Left kidney (tissue), 2 donors: Measurements from ENCODE around the gene IGF1R. TPM values are rescaled to one million over a fixed set of nuclear protein-coding genes. Genes with fewer than 3 reads are reported as not detected.

Source experiments
- DNase-seq: peaks from one replicate; pipeline ENCODE4 v3.0.0-alpha.2; 2013
- polyA plus RNA-seq: library from polyadenylated mRNA; unstranded; fragments of 120-200 nt; gene quantifications from one replicate; pipeline ENCODE4 v1.2.1, GENCODE V29; 2013; ENCODE audit not compliant: insufficient read length

Gene IGF1R
- polyA plus RNA-seq, 1 donor = 63.9 TPM

DNA sequence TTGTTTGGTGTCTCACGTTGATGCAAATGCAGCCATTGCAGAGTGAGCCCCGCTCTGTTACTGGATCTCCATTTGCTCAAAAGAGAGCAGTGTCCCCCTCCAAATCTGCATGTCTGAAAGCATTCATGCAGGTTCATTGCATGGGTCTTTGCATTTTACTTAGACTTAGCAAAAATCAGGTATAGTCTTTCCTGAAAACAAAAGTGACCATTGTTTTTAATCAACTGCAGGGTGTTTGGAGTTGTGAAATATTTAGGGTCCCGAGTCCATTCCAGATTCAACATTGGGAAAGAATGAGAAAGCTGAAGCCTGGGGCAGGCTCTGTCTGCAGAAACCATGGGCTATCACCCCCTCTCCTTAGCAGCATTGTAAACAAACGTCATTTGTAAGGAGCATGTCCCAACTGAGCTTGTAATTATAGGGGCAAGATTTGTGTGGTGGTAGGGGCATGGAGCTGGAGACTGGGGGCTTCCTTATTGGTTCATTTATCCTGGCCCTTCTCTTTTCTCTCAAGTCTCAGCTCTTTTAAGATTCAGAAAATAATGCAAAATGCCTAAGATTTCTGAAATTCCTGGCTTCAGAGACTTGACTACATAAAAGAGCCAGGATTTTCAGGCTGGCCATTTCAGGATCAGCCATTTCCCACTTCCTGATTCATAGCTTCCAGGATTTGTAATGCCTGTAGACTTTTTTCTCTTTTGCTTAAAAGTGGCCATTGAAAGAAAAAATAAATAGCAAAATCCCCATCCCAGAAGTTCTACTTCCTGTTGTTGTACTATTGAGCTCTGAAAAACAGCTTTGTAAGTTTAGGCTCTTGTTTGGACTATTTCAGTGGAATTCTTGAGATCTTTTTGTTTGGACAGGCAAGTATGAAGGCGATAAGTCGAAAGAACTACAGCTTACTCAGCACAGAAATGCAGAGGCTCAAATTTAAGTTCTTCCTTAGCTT, 23.0 kb downstream of the IGF1R start:
- no peak for DNase-seq

DNA sequence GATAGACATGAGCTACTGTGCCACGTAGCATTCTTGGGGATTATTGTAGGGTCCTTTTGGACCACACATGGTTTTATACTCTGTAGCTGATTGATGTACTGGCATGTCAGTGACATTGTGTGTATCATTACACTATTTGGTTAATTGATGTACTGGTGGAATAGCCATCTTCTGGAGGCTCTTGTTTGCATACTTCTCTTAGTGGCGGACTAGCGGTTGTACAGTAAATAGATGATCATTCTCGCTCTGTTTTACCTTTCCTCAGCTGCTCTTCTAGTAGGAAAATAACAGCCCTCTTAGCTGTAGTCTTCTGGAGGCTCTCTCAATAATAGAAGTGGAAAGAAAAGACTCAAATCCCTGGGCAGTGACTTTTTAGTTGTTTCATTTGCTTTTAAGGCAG, 24.8 kb downstream of the IGF1R start:
- DNase-seq = no peak

DNA sequence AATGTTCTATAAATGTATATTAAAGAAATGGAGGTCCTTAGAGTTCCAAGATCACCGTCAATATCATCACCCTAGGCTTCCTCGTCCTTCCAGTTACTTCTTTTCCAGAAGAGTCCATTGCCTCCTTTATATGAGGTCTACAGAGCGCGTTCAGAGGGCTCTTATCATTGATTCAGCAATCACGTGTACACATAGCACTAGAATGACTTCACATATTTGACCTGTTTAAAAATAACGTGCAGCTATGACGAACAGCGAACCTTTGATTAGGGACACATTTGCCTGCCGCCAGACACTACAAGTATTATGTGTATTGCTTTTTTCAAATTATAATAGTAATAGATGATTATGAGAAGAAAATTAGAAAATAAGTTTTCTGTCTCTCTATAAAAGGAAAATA, 26.0 kb downstream of the IGF1R start:
- no peak for DNase-seq

DNA sequence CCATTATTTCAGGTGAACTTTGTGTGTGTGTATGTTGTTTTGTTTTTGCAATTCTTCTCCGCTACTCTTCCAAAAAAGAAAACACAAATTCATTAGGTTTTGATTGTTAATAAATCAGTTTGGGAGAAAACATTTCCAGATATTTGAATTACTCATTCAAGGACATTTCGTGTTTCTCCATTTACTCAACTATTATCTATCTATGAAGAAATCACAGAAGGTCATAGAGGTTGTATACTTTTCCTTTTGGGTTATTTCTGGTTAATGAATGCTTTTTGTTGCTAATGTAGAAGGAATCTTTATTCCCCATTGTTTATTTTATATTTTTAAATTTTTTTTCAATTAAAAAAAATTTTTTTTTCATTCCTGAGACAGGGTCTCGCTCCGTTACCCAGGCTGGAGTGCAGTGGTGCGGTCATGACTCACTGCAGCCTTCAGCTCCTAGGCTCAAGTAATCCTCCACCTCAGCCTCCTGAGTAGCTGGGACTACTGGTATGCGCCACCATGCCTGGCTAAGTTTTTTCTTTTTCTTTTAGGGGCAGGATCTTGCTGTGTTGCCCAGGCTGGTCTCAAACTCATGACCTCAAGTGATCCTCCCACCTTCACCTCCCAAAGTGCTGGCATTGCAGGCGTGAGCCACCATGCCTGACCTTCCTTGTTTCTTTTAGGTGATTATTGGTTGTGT, 28.4 kb downstream of the IGF1R start:
- DNase-seq = no peak

DNA sequence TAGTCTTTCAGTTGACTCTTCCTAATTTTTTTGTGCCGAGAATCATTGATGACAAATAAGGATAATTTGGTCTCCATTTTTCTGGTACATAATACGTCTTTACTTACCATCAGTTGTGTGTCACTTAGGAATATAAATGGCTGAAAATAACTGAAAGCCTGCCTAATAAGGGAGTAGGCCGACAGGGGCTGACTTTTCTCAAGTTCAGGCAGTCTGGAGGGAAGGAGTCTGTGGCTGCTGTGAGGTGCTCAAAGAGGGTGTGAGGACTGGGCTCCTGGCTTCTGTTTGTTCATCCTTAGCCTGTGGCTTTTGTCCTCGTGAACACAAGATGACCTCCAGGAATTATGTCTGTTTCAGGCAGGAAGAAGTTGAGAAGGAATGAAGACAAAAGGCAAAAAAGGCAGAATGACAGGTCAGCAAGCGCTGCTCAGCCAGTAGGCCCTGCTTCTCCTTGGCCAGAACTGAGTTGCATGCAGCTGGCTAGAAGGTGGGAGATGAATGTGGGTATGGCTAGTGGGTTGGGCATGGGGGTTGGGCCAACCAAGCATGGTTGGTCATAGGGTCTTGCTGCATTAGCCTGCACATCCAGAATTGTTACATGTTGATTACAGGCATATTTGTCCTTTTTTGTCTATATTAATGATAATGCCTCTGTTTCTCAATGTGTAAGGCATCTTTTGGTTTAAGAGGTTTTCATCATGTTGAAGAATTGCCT, 29.2 kb downstream of the IGF1R start:
- no peak for DNase-seq

DNA sequence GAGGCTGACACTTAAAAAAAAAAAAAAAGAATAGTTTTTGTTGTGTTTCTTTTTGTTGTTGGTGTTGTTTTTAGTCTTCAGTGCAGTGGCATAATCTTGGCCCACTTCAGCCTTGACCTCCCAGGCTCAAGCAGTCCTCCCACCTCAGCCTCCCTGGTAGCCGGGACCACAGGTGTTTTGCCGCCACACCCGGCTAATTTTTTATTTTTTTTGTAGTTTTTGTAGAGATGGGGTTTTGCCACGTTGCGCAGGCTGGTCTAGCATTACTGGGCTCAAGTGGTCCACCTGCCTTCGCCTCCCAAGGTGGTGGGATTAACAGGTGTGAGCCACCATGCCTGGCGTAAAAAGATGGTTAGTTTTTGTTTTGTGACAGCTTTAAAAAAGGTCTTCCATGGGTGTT, 30.1 kb downstream of the IGF1R start:
- DNase-seq = no peak

DNA sequence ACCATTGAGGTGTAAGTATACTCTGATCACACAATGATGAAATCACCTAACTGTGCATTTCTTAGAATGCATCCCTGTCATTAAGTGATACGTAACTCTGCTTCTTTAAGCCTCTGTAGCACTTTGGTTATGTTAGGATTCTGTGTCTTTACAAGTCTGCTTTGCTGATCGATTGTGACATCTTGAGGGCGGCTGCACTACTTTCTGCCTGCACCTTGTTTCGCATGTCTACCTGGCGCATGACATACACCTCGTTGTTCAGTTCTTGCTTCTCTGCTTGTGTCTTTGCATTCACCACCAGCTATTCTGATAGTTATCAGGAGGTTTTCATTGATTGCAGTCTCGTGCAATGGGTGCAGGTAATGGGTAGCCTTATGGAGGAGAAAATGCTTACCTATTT, 32.7 kb downstream of the IGF1R start:
- DNase-seq = no peak

DNA sequence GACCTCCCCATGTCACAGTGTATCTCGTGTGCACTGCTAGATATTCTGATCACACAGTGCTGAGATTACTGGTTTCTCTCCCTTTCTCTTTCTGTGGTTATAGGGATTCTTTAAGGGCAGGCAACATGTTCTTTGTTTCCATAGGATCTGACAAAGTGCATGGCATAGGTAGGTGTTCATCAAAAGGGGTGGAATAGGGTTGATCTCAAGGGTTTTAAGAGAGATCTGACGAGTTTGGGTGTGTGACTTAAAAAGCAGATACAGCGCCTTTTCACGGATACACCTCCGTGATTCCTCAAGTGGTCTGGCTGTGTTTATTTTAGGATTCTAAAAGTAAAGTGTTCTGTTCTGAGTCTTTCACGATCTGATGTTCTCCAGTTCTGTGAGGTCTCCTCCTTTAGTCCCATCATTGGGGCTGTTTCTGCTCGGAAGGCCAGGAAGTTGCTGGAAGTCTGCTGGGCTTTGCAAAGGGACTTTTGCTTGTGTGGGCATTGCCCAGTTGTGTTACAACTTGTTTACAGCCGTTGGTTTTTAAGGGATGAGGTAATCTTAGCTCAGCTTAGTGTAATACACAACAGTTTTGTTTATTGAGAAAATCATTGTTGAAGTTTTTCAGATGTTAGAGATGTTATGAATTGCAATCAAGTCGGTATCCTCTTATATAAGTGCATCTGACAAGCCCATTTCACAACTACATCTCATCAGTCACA, 34.8 kb downstream of the IGF1R start:
- no peak for DNase-seq

DNA sequence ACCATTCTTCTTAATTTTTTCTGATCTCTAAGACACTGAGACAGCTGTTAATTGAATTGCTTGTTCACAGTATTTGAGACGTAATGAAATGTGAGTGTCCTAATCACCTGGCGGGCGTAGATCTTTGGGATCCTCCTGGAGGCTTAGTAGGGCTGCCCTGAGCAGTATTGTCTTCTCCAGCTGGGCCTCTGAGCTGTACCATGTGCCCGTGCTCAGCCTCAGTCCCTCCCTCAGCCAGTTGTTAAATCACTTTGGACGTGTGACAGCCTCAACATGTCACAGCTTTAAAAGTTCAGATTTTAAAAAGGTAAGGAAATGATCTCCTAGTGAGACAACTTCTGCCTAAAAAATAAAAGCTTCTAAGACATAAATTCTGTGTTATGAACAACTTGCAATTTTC, 35.5 kb downstream of the IGF1R start:
- DNase-seq = no peak

DNA sequence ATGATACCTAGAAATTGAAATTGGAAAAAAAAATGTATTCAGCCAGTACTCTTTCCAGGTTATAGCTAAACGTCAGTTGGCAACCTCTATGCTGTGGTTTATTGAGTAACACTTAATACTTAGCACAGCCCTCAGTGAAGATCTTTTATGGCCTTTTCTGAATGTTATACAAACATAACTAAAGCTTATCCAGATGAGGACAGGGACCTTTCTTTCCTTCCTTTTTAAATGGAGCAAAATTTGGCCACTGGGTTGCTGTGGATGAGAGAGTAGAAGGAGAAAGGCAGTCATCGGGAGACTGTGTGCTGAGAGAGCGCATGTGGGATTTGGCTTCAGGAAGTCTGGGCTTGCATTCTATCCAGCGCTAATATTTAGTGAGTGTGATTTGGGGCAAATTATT, 36.1 kb downstream of the IGF1R start:
- no peak for DNase-seq

DNA sequence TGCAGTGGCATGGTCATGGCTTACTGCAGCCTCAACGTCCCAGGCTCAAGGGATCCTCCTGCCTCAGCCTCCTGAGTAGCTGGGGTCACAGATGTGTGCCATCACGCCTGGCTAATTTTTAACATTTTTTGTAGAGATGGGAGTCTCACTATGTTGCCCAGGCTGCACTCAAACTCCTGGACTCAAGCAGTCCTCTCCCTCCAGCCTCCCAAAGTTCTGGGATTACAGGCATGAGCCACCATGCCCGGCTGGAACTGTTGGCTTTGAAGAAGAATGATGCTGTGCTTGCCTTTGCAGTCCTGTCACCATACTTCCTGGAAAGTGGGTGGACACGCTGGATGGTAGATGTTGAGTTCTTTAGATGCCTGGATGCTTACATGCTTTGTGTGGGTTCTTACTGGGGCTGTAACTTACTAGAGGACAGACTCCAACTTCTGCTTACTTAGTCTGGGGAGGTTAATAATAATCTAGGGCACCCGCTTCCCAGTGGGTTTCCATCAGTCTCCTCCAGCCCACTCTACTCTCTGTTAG, 36.7 kb downstream of the IGF1R start:
- no peak for DNase-seq

DNA sequence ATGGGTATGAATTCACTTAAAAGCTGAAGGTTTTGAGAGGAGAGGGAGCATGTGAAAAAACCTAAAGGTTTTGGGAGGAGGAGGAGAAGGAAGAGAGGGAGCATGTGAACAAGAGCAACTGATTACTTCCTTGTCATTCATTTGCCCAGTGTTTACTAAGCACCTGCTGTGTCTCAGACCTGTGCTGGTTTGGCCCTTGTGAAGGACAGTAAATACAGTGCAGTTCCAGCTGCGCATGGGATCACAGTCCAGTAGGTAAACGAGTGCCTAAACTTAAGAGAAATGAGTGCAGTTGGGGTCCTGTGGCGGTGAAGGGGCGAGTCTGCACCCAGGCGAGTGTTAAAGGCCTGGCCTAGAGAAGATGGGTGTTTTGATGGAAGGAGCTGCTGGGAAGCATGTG, 38.6 kb downstream of the IGF1R start:
- no peak for DNase-seq

DNA sequence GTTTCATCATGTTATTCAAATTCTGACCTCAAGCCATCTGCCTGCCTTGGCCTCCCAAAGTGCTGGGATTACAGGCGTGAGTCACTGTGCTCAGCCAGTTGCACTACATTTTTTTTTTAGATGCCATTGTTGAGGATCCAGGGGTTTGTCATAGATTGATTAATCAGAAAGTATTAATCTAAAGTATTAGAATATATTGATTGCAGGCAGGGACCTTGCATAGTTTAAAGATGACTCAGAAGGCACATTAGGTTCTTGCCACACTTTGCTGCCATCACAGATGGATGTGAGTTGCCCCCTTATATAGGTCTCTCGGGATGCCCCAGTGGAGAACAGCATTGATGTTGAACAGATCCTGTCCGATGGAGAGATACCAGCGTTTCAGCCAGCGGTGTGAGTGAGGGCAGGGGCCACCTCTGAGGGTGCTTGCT, 41.1 kb downstream of the IGF1R start:
- DNase-seq = no peak

DNA sequence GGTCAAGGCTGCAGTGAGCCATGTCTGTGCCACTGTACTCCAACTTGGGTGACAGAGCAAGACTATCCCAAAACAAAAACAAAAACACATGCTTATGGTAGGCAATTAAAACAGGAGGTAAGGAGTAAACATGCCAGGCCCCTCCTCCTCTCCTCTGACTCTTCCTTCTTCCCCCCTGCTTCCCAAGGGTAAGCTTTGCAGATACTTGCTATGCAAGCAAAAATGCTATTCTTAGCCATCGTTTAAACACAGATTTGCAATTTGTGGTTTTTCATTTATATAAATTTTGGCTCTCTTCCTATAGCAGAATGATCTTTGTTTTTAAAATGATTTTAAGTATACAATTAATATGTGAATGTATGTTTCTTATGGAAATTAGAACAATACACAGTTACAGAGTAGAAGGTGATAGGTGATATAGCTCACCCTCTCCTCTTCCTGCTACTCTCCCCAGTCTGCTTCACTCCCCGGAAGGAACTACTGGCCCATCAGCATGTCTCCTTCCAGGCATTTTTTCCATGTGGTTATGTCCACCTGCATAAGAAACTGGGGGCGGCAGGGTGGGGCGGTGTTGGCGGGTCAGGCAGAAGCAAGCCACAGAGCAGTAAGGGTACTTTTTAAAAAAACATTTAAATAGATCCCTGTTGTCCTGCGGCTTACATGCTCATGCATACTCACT, 42.1 kb downstream of the IGF1R start:
- DNase-seq = no peak

DNA sequence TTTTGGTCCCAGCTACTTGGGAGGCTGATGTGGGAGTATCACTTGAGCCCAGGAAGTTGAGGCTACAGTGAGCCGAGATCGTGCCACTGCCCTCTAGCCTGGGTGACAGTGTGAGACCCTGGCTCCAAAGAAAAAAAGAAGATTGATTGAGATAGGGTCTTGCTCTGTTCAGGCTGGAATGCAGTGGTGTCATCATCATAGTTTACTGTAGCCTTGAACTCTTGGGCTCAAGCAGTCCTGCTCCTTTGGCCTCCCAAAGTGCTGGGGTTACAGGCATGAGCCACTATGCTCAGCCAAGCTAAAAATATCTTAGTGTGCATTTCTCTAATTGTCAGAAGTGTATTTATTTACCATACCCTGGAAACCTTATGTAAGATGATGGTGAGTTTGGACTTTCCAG, 43.9 kb downstream of the IGF1R start:
- DNase-seq = no peak

DNA sequence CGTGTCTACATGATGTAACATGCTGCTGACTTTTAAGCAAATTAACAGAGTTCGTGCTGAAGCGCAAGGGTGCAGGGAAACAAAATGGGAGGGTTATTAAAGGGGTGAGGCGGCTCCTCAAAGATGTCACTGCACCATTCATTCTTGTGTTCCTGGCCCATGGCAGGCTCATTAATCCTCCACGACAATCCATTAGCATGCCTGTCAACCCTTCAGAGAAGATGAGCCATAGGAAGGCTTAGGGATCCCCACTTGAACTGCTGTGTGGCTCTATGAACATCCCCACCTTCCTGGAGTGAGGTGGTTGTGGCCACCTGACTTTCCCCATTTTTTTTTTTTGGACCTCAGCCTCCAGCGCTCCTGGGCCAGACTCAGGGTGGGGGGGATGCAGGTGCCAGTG, 45.8 kb downstream of the IGF1R start:
- DNase-seq = no peak

DNA sequence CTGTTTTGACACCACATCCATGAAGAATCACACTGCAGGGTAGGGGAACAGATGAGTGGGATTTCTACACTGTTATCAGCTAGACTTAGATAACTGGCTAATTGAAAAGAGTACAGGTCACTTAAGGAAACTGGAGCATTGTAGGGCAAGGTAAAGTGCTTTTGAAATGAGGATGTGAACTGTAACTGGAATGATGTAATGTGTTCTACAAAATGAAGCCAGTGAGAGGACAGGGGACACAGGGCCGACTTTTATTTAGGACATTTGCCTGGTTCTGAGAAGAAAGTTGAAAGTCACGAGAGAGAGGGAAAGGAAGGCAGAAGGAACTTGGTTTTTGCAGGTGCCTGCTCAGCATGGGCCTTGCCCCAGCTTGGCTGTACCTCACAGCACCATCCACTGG, 50.5 kb downstream of the IGF1R start:
- DNase-seq = no peak

DNA sequence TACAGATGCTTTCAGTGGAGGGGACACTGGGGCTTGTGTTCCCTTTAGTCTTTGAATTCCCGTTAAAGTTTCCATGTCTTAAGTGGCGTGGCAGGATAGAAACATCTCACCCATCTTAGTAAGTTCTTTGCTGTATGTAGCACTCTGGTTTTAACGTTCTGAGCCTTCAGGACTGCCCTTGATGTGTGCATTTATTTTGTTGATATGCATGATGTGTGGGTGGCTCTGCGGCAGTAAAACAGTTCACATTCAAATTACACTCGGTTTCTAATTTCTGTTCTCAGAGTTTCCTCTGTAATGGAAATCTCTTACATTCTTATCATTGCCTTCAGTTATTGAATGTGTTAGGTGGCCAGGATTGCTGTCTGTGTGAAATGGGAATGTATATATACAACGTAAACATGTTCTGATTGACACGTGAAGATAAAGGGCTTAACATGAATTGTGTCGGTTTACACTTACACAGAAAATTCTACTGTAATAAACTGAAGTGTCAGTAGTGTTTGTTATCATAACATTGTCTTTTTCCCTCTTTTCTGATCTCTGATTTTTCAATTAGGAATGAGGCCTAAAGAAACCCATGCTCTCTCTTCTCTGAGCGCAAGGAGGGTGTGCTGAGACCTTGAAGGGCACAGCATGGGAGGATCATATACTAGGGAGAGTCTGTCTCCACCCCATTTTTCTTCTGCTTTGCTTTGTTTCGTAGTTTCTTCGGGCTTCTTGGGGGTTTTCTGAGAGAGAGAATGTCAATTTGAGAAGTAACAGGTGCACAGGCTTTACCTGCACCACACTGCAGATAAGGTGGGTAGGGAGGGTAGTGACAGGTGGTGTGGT, 51.5 kb downstream of the IGF1R start:
- DNase-seq = no peak

DNA sequence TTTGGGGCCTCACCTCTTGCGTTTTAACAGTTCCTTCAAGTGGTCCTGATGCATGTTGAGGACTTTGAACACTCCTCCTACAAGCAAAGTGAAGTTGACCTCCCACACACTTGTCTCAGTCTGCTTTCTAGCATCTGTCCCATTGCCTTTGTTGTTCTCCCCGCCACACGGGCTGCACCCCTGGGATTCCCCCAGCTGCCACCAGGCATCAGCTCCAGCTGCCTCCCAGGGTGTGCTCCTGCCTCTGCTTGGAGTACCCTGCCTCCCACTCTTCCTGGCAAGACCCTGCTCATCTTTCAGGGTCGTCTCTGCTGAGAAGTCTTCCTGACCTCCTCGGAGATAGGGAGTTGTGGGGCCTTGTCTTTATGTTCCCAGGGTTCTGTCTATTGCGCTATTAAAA, 52.2 kb downstream of the IGF1R start:
- no peak for DNase-seq

DNA sequence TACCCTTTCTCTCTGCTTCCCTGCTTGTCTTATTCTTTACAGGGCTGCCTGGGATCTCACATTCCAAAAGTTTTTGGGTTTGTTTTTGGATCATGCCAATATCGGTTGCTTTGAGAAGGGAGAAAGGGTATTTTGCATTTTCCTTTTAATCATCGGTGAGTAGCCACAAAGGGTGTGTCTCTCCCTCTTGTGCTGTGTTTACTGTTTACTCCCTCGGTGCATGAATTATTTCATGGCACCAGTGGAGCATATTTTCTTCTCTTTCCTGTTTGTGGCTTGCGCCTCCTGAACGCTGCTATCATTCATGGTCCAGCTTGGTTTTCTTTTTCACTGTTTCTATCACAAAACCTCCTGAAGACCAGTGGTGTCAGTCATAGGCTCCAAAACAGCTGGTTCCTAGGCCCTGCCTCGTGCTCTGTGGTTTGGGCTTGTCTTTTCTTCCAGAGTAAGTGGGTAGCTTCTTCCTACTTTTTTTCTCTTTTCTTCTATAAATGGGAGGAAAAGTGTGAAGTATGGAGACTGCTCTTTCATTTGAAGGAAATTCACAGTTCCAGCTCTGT, 54.9 kb downstream of the IGF1R start:
- no peak for DNase-seq
